Measurements from ENCODE around the gene FRMD4A.

DNA sequence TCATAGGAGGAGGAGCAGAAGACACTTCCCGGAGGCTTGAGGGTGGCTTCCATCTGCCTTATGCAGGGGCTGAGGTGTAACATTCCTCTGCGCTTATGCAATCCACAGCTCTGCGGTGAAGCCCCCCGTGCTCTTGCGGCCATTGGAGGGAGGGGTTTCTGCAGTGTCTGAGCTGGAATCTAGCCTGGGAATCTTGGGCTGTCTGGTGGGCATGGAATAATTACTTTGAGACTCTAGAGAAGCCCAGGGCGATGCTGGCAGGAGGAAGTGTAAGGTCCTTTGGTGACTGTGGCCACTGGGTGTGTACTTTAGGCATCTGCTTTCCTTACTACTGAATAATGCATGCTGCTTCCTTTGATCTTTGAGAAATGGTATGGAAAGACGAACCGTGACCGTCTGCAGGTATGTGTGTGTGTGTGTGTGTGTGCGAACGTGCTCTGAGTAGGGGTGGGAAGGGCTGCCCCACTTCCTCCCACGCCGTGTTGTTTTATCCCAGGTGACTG, 563.0 kb downstream of the FRMD4A start:
- no peak for TF ChIP-seq EZH2 (IDR thresholded peaks at IDR 0.05; ENCODE audit: low read length, unreplicated experiment)
- TF ChIP-seq, protein P1, sequence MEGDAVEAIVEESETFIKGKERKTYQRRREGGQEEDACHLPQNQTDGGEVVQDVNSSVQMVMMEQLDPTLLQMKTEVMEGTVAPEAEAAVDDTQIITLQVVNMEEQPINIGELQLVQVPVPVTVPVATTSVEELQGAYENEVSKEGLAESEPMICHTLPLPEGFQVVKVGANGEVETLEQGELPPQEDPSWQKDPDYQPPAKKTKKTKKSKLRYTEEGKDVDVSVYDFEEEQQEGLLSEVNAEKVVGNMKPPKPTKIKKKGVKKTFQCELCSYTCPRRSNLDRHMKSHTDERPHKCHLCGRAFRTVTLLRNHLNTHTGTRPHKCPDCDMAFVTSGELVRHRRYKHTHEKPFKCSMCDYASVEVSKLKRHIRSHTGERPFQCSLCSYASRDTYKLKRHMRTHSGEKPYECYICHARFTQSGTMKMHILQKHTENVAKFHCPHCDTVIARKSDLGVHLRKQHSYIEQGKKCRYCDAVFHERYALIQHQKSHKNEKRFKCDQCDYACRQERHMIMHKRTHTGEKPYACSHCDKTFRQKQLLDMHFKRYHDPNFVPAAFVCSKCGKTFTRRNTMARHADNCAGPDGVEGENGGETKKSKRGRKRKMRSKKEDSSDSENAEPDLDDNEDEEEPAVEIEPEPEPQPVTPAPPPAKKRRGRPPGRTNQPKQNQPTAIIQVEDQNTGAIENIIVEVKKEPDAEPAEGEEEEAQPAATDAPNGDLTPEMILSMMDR (conservative IDR thresholded peaks at IDR 0.05; ENCODE audit: low read depth, low read length): no peak
